ENCODE results near the gene NELL1.

The NELL1 gene

GRCh38 chr11:20839231-20839630, 169.8 kb downstream of the NELL1 start:
- Histone ChIP-seq H2AFZ (ENCODE audit: low read depth, low read length) (no peak overlapping the region), H3K27ac (ENCODE audit: low read length) (no peak overlapping the region), H3K36me3 (ENCODE audit: insufficient read depth, low read length) (no peaks in the 10 kb centered on the region), H3K27me3 (ENCODE audit: insufficient read depth, low read length, poor library complexity) (no peaks in the 10 kb centered on the region), H3K4me2 (ENCODE audit: insufficient read depth, low read length) (no peak overlapping the region), H3K4me3 (ENCODE audit: low read depth in 1 of 2, low read length in 2 of 2) (no peak overlapping the region), H4K20me1 (ENCODE audit: insufficient read depth, low read length) (no peaks in the 10 kb centered on the region), H3K79me2 (ENCODE audit: insufficient read depth, low read length) (no peaks in the 10 kb centered on the region), H3K4me1 (ENCODE audit: insufficient read depth, low read length) (no peaks in the 10 kb centered on the region), H3K9ac (ENCODE audit: low read depth, low read length) (no peak overlapping the region), H3K9me3 (ENCODE audit: insufficient read depth, low read length, severe bottlenecking) (no peaks in the 10 kb centered on the region)
- ATAC-seq (ENCODE audit: insufficient read depth, low read depth) (no peak), DNase-seq (no peak)
- no peak for TF ChIP-seq EZH2 (IDR thresholded peaks at IDR 0.05; ENCODE audit: borderline replicate concordance, low read depth, low read length, severe bottlenecking)
- TF ChIP-seq, protein P1, sequence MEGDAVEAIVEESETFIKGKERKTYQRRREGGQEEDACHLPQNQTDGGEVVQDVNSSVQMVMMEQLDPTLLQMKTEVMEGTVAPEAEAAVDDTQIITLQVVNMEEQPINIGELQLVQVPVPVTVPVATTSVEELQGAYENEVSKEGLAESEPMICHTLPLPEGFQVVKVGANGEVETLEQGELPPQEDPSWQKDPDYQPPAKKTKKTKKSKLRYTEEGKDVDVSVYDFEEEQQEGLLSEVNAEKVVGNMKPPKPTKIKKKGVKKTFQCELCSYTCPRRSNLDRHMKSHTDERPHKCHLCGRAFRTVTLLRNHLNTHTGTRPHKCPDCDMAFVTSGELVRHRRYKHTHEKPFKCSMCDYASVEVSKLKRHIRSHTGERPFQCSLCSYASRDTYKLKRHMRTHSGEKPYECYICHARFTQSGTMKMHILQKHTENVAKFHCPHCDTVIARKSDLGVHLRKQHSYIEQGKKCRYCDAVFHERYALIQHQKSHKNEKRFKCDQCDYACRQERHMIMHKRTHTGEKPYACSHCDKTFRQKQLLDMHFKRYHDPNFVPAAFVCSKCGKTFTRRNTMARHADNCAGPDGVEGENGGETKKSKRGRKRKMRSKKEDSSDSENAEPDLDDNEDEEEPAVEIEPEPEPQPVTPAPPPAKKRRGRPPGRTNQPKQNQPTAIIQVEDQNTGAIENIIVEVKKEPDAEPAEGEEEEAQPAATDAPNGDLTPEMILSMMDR (IDR thresholded peaks at IDR 0.05; ENCODE audit: borderline replicate concordance, extremely low read depth, low read length, poor library complexity, severe bottlenecking), result no peak

DNA sequence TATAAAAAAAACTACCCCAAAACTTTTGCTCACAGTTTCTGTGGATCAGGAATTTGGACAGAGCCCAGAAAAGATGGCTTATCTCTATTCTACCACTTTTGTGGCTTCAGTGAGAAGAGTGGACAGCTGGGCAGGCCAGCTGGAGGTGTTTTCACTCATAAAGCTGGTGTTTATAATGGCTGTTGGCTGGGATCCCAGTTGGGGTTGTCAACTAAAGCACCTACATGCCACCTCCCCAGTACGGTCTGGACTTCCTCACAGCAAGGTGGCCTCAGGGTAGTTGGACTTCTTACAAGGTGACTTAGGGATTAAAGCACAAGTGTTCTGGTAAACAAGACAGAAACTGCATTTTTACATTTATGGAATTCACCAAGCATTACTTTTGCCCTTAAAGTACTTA, 171.0 kb downstream of the NELL1 start:
- Histone ChIP-seq H3K79me2 (ENCODE audit: insufficient read depth, low read length) (no peaks in the 10 kb centered on the region), H3K4me1 (ENCODE audit: insufficient read depth, low read length) (no peaks in the 10 kb centered on the region), H3K9me3 (ENCODE audit: insufficient read depth, low read length, severe bottlenecking) (no peaks in the 10 kb centered on the region), H2AFZ (ENCODE audit: low read depth, low read length) (no peak overlapping the region), H3K27ac (ENCODE audit: low read length) (no peak overlapping the region), H3K36me3 (ENCODE audit: insufficient read depth, low read length) (no peaks in the 10 kb centered on the region), H4K20me1 (ENCODE audit: insufficient read depth, low read length) (no peaks in the 10 kb centered on the region), H3K9ac (ENCODE audit: low read depth, low read length) (no peak overlapping the region), H3K27me3 (ENCODE audit: insufficient read depth, low read length, poor library complexity) (no peaks in the 10 kb centered on the region), H3K4me2 (ENCODE audit: insufficient read depth, low read length) (no peak overlapping the region), H3K4me3 (ENCODE audit: low read depth in 1 of 2, low read length in 2 of 2) (no peak overlapping the region)
- DNase-seq (no peak), ATAC-seq (ENCODE audit: insufficient read depth, low read depth) (no peak)
- TF ChIP-seq EZH2 (IDR thresholded peaks at IDR 0.05; ENCODE audit: borderline replicate concordance, low read depth, low read length, severe bottlenecking), result no peak
- TF ChIP-seq, protein P1 (IDR thresholded peaks at IDR 0.05; ENCODE audit: borderline replicate concordance, extremely low read depth, low read length, poor library complexity, severe bottlenecking), result no peak

DNA sequence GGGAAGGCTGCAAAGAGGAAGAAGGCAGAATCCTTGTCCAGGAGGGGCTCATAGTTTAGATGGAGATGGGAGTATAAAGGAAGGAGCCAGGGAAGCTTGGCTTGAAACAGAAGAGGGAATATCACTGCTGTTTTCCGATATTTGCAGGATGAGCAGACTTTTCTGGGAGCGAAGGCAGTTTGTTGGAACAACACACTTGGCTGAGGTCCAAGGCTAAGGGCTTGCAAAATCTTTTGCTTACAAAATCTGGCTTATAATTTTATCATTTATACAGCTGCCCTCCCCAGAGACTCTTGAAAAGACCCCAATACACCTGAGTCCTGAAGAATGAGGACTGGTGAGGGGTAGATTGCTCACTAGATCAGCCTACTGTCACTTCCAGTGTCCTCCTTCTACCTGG, 174.8 kb downstream of the NELL1 start:
- Histone ChIP-seq H4K20me1 (ENCODE audit: insufficient read depth, low read length) (no peaks in the 10 kb centered on the region), H3K4me1 (ENCODE audit: insufficient read depth, low read length) (no peaks in the 10 kb centered on the region), H3K4me3 (ENCODE audit: low read depth in 1 of 2, low read length in 2 of 2) (no peak overlapping the region), H3K79me2 (ENCODE audit: insufficient read depth, low read length) (no peaks in the 10 kb centered on the region), H3K36me3 (ENCODE audit: insufficient read depth, low read length) (no peaks in the 10 kb centered on the region), H3K27ac (ENCODE audit: low read length) (no peak overlapping the region), H3K9me3 (ENCODE audit: insufficient read depth, low read length, severe bottlenecking) (no peaks in the 10 kb centered on the region), H2AFZ (ENCODE audit: low read depth, low read length) (no peak overlapping the region), H3K4me2 (ENCODE audit: insufficient read depth, low read length) (no peak overlapping the region), H3K27me3 (ENCODE audit: insufficient read depth, low read length, poor library complexity) (no peaks in the 10 kb centered on the region), H3K9ac (ENCODE audit: low read depth, low read length) (no peak overlapping the region)
- no peak for ATAC-seq (ENCODE audit: insufficient read depth, low read depth)
- TF ChIP-seq EZH2 (IDR thresholded peaks at IDR 0.05; ENCODE audit: borderline replicate concordance, low read depth, low read length, severe bottlenecking), result no peak
- TF ChIP-seq, protein P1 (IDR thresholded peaks at IDR 0.05; ENCODE audit: borderline replicate concordance, extremely low read depth, low read length, poor library complexity, severe bottlenecking), result no peak
- no peak for DNase-seq

- no peaks in the 10 kb centered on the region for H3K27me3 ChIP-seq (ENCODE audit: insufficient read depth, low read length, poor library complexity)
- no peaks in the 10 kb centered on the region for H3K79me2 ChIP-seq (ENCODE audit: insufficient read depth, low read length)
- no peak overlapping the region for H2AFZ ChIP-seq (ENCODE audit: low read depth, low read length)
- ATAC-seq (ENCODE audit: insufficient read depth, low read depth), result no peak
- H3K27ac ChIP-seq (ENCODE audit: low read length), result no peak overlapping the region
- H4K20me1 ChIP-seq (ENCODE audit: insufficient read depth, low read length), result no peaks in the 10 kb centered on the region
- DNase-seq, result no peak
- H3K9ac ChIP-seq (ENCODE audit: low read depth, low read length), result no peak overlapping the region
- H3K4me1 ChIP-seq (ENCODE audit: insufficient read depth, low read length), result no peaks in the 10 kb centered on the region
- H3K4me3 ChIP-seq (ENCODE audit: low read depth in 1 of 2, low read length in 2 of 2), result no peak overlapping the region
- TF ChIP-seq EZH2 (IDR thresholded peaks at IDR 0.05; ENCODE audit: borderline replicate concordance, low read depth, low read length, severe bottlenecking), result no peak
- TF ChIP-seq, protein P1 (IDR thresholded peaks at IDR 0.05; ENCODE audit: borderline replicate concordance, extremely low read depth, low read length, poor library complexity, severe bottlenecking), result no peak
- no peaks in the 10 kb centered on the region for H3K9me3 ChIP-seq (ENCODE audit: insufficient read depth, low read length, severe bottlenecking)
- H3K4me2 ChIP-seq (ENCODE audit: insufficient read depth, low read length), result no peak overlapping the region
- no peaks in the 10 kb centered on the region for H3K36me3 ChIP-seq (ENCODE audit: insufficient read depth, low read length)
Measured at GRCh38 chr11:20844630-20845029, 175.2 kb downstream of the NELL1 start.
